ENCODE data around the gene ITSN1.
A peak's percentile ranks its signal among the peaks of the same experiment; 100 is the strongest.

The ITSN1 gene

GRCh38 chr21:33843216-33843615 is 200.9 kb downstream of the ITSN1 start:
- TF ChIP-seq YY1 (IDR thresholded peaks at IDR 0.05; ENCODE audit: low read depth) = no peak
- TF ChIP-seq NFIC (IDR thresholded peaks at IDR 0.05) = no peak
- no peak for TF ChIP-seq EGR1 (IDR thresholded peaks at IDR 0.05)
- no peak for TF ChIP-seq RAD21 (IDR thresholded peaks at IDR 0.05; ENCODE audit: low read depth)
- no peak for TF ChIP-seq ZBTB7A (IDR thresholded peaks at IDR 0.05; ENCODE audit: low read depth)
- TF ChIP-seq FOXM1 (IDR thresholded peaks at IDR 0.05; ENCODE audit: borderline replicate concordance, low read depth) = no peak
- TF ChIP-seq EP300 (IDR thresholded peaks at IDR 0.05; ENCODE audit: borderline replicate concordance) = no peak
- TF ChIP-seq CEBPB (IDR thresholded peaks at IDR 0.05) = no peak

GRCh38 chr21:33844104-33844889 is 202.0 kb downstream of the ITSN1 start:
- peak; percentile 20; the same call in 1 of the 2 replicates for TF ChIP-seq MAX (IDR thresholded peaks at IDR 0.05)
- TF ChIP-seq TCF12 (IDR thresholded peaks at IDR 0.05; ENCODE audit: low read depth) = no peak

- TF ChIP-seq FOXM1 (IDR thresholded peaks at IDR 0.05; ENCODE audit: borderline replicate concordance, low read depth) = no peak
- no peak for TF ChIP-seq TEAD4 (IDR thresholded peaks at IDR 0.05)
- no peak for TF ChIP-seq RAD21 (IDR thresholded peaks at IDR 0.05; ENCODE audit: low read depth)
- TF ChIP-seq TAF1 (IDR thresholded peaks at IDR 0.05; ENCODE audit: low read depth) = no peak
- TF ChIP-seq EP300 (IDR thresholded peaks at IDR 0.05; ENCODE audit: borderline replicate concordance) = no peak
Measured at GRCh38 chr21:33844890-33845205, 202.5 kb downstream of the ITSN1 start.

GRCh38 chr21:33846141-33846540 is 203.8 kb downstream of the ITSN1 start:
- TF ChIP-seq REST (IDR thresholded peaks at IDR 0.05; ENCODE audit: low read depth) (no peak), TEAD4 (IDR thresholded peaks at IDR 0.05) (no peak), ZBTB7A (IDR thresholded peaks at IDR 0.05; ENCODE audit: low read depth) (no peak), EP300 (IDR thresholded peaks at IDR 0.05; ENCODE audit: borderline replicate concordance) (no peak), TCF12 (IDR thresholded peaks at IDR 0.05; ENCODE audit: low read depth) (no peak), FOXM1 (IDR thresholded peaks at IDR 0.05; ENCODE audit: borderline replicate concordance, low read depth) (no peak), YY1 (IDR thresholded peaks at IDR 0.05; ENCODE audit: low read depth) (no peak), CREB1 (IDR thresholded peaks at IDR 0.05; ENCODE audit: low read depth) (no peak), TAF1 (IDR thresholded peaks at IDR 0.05; ENCODE audit: low read depth) (no peak), USF1 (IDR thresholded peaks at IDR 0.05) (no peak), EGR1 (IDR thresholded peaks at IDR 0.05) (no peak), MAX (IDR thresholded peaks at IDR 0.05) (no peak), NFIC (IDR thresholded peaks at IDR 0.05) (no peak), RAD21 (IDR thresholded peaks at IDR 0.05; ENCODE audit: low read depth) (no peak), CEBPB (IDR thresholded peaks at IDR 0.05) (no peak)

GRCh38 chr21:33847588-33848248 is 205.4 kb downstream of the ITSN1 start:
- TF ChIP-seq ZBTB7A (IDR thresholded peaks at IDR 0.05; ENCODE audit: low read depth) (no peak), TAF1 (IDR thresholded peaks at IDR 0.05; ENCODE audit: low read depth) (no peak), EP300 (IDR thresholded peaks at IDR 0.05; ENCODE audit: borderline replicate concordance) (no peak), MAX (IDR thresholded peaks at IDR 0.05) (no peak), CREB1 (IDR thresholded peaks at IDR 0.05; ENCODE audit: low read depth) (no peak), FOXM1 (IDR thresholded peaks at IDR 0.05; ENCODE audit: borderline replicate concordance, low read depth) (no peak), RAD21 (IDR thresholded peaks at IDR 0.05; ENCODE audit: low read depth) (no peak), USF1 (IDR thresholded peaks at IDR 0.05) (no peak), YY1 (IDR thresholded peaks at IDR 0.05; ENCODE audit: low read depth) (no peak), TEAD4 (IDR thresholded peaks at IDR 0.05) (no peak), CEBPB (IDR thresholded peaks at IDR 0.05) (no peak), TCF12 (IDR thresholded peaks at IDR 0.05; ENCODE audit: low read depth) (no peak), EGR1 (IDR thresholded peaks at IDR 0.05) (no peak), NFIC (IDR thresholded peaks at IDR 0.05) (no peak), REST (IDR thresholded peaks at IDR 0.05; ENCODE audit: low read depth) (no peak)

Data from Ishikawa (cell line).